GM19397 (cell line): ENCODE results near the gene PTPRF.
"Not testable (repeated sequence)": the region's sequence is repeated elsewhere in the genome, so short reads cannot be mapped to it uniquely, and the experiment has no call there.

ENCODE experiments used
- ATAC-seq: cut with Tn5 transposase; IDR thresholded peaks from one replicate; pipeline ENCODE4 v1.9.1; 2021; ENCODE audit warnings: mild to moderate bottlenecking, moderate library complexity; ENCODE audit not compliant: unreplicated experiment

PTPRF gene

GRCh38 chr1:43536864-43537358 is 6.2 kb downstream of the PTPRF start:
- no peak for ATAC-seq

DNA sequence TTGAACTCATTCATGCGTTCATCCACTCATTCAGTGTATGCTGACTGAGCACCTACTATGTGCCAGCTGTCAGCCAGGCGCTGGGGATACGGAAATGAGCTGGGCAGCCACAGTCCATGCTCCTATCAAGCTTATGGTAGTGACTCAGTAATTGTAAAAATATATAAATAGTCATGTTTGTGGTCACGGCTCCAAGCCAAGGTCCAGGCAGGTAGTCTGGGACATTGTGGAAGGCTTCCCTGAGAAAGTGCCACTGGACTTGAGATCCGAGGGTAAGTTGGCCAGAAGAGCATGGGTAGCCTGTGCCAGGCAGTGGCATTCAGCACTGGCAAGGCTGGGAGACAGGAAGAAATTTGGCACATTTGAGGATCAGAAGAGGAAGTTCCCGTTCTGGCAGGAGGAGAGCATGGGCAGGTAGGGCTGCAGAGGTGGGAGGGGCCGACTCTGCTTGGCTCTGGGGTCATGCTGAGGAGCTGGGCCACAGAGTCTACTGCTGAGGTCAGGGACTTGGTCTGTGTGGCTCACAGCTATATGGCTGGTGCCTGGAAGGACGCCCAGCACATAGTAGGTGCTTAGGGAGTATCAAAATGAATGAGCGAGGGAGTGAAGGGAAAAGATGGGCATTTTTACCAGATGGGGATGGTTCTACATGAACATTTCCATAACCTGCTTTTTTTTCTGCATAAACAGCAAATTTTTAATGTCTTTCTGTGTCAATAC is 6.9 kb downstream of the PTPRF start:
- ATAC-seq: no peak

DNA sequence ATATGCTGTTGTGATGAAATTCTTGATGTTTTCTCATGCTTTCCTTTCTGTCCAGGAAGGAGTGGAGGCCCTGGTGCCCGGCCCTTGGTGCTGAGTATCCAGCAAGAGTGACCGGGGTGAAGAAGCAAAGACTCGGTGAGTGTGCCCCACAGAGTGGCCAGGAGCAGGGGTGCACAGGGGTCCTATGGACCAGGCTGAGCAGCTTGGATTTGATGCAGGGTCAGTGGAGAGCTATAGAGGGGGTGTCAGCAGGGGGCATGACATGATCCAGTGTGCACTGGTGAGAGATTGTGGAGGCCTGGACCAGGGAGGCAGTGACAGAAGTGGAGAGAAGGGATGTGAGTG is 7.4 kb downstream of the PTPRF start:
- no peak for ATAC-seq

- no peak for ATAC-seq
Measured at GRCh38 chr1:43538969-43539368, 8.3 kb downstream of the PTPRF start.

DNA sequence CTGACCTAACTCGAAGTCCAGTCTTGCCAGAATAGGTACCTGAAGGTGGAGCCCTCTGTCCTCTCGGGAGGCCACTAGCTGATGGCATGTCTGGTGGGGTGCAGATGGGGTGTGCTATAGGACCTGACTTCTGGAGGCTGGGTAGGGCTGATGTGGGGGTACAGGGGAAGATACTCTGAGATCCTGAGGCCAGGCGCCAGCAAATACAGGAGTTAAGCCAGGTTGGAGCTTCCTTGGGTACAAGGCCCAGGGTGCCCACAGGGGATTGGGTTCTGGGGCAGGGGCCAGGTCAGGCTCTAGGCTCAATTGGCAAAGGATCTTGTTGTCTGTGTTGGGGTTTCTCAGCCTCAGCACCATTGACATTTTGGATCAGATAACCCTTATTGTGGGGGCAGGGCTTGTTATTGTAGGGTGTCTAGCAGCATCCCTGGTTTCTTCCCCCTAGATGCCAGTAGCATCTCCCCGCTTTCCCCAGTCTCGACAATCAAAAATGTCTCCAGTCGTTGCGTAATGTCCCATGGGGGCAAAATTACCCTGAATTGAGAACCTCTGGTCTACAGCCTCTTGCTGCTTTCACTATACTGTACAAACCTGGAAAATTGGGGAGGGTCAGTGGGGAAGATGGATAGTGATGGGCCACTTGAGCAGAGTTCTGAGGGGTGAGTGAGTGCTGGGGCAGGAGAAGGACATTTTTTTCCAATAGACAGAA is 9.2 kb downstream of the PTPRF start:
- ATAC-seq: no peak

- no peak for ATAC-seq
Measured at GRCh38 chr1:43540653-43541071, 10.0 kb downstream of the PTPRF start.

GRCh38 chr1:43541141-43541540 is 10.5 kb downstream of the PTPRF start:
- ATAC-seq: no peak

DNA sequence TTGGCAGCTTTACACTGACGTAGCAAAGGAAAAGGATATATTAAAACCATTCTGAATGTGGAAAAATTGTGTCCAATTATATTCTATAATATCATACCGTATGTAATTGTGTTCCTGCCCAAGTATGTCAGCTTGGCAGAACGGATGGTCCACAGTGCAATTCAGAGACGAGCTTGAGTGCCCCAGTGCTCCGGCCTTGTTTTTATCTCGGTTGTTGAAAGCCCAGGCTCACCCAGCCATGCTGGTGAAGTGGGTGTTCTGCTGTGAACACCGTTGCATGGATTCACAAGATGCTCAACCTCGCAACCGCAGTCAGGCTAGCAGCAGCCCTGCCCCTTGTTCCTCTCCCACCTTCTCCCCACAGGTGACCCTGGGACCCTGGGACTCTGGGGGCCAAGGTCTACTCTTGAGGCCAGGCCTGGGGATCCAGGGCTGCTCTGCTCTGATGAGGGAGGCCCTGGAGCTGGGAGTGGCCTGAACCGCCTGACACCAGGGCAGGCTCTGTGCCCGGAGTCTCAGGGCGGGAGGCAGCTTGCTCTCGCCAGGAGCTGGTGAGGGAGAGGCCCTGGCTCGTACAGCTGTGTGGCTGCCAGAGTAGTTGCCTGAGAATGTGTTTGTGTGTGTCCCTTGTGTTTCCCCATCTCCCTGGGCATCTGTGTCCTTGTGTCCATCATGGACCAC is 11.2 kb downstream of the PTPRF start:
- no peak for ATAC-seq

- ATAC-seq: no peak
Measured at GRCh38 chr1:43542527-43543458, 12.1 kb downstream of the PTPRF start.

- no peak for ATAC-seq
Measured at GRCh38 chr1:43543567-43543966, 12.9 kb downstream of the PTPRF start.

GRCh38 chr1:43545339-43545694 is 14.6 kb downstream of the PTPRF start:
- no peak for ATAC-seq

GRCh38 chr1:43545695-43546387 is 15.2 kb downstream of the PTPRF start:
- no peak for ATAC-seq

- no peak for ATAC-seq
Measured at GRCh38 chr1:43546388-43547100, 15.9 kb downstream of the PTPRF start.

- ATAC-seq: no peak
Measured at GRCh38 chr1:43547538-43548072, 16.9 kb downstream of the PTPRF start.

GRCh38 chr1:43548285-43549271 is 17.9 kb downstream of the PTPRF start:
- ATAC-seq: no peak

DNA sequence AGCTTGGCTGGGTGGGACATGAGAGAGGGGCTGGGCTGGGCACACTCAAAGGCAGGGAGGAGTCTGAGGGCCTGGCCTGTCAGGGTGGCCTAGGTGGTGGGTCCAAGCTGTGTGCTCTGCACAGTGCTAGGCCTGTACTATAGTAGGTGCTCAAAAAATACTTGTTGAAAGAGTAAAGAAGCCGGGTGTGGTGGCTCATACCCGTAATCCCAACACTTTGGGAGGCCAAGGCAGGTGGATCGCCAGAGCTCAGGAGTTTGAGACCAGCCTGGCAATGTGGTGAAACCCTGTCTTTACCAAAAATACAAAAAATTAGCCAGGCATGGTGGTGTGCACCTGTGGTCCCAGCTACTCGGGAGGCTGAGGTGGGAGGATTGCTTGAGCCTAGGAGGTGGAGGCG is 18.7 kb downstream of the PTPRF start:
- not testable (repeated sequence) for ATAC-seq

- ATAC-seq: no peak
Measured at GRCh38 chr1:43549921-43550597, 19.4 kb downstream of the PTPRF start.
